Adipose tissue (tissue), 3 donors: ENCODE data around the gene STAB1. TPM values are rescaled to one million over a fixed set of nuclear protein-coding genes. Genes with fewer than 3 reads are reported as not detected.

Source experiments
- H3K27ac ChIP-seq: one replicate; pipeline ENCODE4 v1.5.1; 2013; ENCODE audit warnings: low read depth, low read length
- WGBS, 3 donors: extraction: QIAGEN DNeasy Blood & Tissue Kit; methylation state at CpG; one replicate each; pipeline ENCODE4 v1.1.7; 2013; 5-methylcytosine and 5-hydroxymethylcytosine counted together
- polyA plus RNA-seq, 3 donors: library from polyadenylated mRNA; stranded (reverse); fragments of 200-250 nt; gene quantifications; one replicate each; pipeline ENCODE4 v1.2.3, GENCODE V29; 2013
- donor health status: healthy with polysubstance abuse.
- donor health status: Bipolar disorder and iron deficiency.
- donor health status: healthy.

The STAB1 gene
- polyA plus RNA-seq, 3 donors = 22.6 to 199 (median 166) TPM

DNA sequence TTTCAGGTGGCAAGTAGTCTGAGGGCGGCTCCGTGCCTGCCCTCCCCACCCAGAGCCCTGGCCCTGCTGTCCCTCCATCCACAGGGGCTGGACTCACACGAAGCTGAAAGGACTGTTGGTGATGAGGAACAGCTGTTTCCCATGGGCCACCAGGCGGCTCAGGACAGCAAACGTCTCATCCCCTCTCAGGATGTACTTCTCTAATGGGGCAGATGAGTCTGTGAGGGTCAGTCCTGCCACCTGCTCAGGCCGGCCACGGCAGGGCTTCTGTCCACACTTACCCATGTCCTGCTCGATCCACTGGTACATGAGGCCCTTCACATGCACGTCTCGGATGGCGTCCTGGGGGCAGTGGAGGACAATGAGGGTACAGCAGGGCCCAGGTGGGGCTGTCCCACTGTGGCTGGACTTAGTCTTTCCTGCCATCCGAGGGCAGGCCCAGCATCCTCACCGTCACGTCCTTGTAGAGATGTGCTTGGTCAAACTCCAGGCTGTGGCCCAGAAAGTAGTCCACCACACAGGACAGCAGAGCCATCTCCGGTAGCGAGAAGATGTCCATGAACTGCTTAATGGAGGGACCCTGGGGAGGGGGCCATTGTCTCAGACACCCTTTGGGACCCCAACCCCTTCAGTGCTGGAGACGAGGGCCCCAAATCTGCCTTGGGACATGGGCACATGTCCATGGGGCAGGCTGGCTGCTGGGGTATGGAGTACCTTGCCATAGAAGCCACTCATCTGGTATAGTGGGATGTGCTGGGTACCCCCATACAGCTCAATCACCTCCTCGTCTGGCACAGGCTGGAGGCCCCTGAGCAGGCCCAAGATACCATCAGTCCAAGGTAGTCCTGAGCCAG lies 32.8 kb downstream of the STAB1 start:
- WGBS, 3 donors = 84 to 93% (median 84%) methylated on average over 18 of the region's 18 CpGs
- H3K27ac ChIP-seq = no peak overlapping the region

DNA sequence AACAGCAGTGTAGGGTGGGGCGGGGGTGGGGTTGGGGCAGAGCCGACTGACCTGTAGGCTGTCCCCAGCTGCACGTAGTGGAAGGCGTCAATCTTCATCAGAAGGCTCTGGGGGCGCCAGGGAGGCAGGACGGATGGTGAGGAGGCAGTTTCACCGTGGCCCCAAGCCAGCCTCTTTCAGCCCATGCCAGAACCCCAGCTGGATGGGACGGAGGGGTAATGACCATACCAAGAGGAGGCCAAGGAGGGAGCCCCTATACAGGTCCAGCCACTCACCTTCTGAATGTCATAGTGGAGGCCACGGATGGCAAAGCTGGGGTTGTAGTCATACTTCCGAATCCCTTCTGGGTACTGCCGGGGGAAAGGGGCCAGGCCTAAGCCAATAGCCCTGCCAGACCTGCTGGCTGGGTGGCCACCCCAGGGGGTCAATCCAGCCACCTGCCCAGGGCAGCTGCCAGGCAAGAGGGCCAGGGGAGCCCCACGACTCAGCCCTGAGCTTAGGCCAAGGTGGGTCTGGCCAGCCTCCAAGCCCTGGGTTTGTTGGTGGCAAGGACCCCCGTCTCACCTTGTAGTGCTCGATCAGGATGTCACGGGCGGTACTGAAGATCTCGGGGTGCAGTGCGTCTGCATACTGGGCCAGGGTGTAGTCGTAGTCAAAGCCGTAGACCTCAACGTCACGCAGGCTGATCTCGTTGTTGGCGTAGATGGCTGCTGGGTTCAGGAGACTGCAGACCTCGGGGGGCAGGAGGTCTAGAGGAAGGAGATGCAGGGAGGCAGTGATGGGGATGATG lies 33.6 kb downstream of the STAB1 start:
- H3K27ac ChIP-seq = no peak overlapping the region

DNA sequence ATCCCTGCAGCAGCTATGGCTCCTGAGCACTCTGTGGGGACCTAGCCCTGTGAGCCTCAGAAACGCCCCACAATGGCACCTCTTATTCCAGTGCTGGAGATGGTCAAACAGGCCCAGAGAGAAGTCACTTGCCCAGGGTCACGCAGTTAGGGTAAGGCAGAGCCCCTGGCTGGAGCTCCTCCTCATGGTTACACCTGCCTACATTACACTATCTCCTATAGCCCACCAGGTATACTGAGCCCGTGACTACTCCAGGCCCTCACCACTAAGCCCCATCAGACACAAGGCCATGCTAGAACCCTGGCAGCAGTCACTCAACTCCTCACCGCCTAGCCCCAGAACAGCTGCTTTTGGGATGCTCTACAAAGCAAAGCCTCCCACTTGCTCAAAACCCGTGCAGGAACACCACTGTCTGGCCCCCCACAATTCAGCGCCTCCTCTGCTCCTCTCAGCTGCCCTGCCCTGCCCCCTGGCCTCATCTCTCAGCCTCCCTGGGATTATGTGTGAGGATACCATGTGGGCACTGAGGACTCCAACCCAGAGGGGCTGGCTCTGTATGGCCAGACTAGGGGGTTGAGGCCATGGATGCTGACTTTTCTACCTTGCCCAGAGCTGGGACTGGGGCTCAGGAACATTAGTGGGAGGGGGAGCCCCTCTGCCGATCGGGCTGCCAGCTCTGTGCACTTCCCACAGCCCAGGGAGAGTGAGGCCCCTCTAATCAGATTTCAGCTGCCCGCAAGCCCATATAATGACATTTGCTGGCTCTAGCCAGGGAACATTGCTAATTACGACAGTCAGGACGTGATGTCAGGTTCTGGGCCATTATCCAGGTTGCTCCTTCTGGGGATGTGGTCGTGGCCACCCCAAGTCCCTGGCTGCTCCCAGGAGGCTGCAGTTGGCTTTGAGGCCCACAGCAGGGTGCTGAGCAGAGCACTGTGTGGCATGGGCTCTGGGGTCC lies 34.5 kb downstream of the STAB1 start:
- WGBS, 3 donors = 57 to 77% (median 63%) methylated on average over 12 of the region's 12 CpGs

More for the DNA sequence above, 33.6 kb downstream of the STAB1 start:
- 90 to 93% (median 92%) methylated on average over 24 to 25 of the region's 25 CpGs for WGBS, 3 donors

DNA sequence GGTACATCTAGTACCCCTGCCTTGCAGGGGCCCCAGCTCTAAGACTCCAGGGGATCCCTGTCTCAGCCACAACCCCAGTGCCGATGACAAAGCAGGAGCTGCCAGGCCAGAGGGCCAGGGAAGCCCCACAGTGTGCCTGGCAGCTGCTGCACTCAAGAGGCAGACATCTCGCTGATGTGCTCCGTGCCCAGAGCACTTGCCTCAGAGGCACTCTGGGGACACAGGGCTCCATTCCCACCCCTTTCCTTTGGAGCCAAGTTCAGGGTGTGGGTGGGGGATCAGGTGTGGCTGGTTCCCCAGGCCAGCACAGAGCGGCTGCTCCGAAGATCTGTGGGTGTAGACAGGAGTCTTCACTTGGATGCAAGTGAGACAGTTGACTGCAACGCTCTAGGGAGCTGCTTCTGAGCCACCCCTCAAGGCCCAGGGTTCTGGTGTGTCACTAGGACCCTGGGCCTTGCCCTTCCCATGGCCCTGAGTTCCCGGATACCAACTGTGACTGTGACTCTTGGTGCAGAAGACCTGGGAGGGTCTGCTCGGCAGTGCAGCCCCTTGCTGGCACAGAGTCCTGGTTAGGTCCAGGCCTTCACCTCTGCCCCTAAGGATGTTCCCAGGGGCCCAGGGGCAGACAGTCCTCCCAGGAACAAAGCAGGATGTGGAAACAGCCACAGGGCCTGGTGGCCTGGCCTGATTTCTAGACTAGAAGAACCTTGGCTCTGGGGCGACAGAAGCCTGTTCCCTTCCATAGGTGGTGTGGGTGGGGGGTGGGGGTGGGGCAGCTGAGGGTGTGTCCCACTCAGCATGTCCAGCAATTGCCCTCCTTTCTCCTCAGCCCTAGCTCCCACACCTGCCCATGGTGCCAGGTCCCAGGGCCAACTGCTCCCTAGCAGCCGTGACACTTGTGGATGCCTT lies 36.0 kb downstream of the STAB1 start:
- no peak overlapping the region for H3K27ac ChIP-seq
- WGBS, 3 donors = 80 to 91% (median 83%) methylated on average over 10 of the region's 10 CpGs

More for the DNA sequence above, 34.5 kb downstream of the STAB1 start:
- H3K27ac ChIP-seq = no peak overlapping the region

DNA sequence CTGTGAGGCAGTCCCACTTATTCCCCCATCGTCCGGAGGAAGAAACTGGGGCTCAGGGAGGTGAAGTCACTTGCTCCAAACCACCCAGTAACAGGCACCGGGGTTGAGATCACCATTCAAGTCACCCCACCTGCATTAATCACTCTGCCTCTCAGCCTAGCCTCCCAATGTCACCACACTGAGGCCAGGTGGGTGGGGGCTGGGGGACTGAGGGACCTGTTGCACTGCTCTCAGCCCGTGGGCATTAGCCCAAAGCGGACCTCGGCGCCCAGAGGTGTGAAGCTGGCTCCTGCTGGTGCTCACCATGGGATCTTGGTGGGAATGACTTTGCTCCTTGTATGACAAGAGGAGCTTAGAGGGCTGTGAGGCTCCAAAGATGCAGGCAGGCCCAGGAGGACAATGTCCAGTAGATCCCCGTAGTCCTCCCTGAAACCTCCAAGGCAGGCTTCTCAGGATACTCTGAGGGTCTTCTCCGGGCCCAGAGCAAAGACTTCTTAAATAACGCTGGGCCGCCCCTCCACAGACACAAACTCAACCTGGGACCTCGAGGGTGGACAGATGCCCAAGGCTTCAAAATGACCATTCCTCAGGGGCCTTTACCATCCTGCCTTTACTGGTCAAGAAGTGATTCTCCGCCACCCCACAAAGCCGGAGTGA lies 36.9 kb downstream of the STAB1 start:
- 80 to 89% (median 87%) methylated on average over 14 of the region's 14 CpGs for WGBS, 3 donors
- H3K27ac ChIP-seq = no peak overlapping the region

DNA sequence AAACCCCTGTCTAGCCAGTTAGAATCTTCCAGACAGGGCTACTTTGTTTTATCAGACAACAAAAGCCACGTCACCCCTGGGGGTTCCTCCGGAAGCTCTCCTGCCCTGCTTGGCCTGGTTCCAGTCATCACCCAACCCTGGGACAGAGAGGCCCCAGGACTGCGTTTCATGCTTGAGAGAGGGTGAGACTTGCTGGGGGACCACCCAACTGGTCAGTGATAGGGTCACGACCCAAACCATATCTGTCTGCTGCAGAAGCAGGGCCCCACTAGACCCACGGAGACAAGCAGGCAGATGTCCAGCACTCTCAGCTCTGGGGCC lies 37.3 kb downstream of the STAB1 start:
- H3K27ac ChIP-seq = no peak overlapping the region
- WGBS, 3 donors = 28 to 75% (median 34%) methylated on average over 5 of the region's 5 CpGs

DNA sequence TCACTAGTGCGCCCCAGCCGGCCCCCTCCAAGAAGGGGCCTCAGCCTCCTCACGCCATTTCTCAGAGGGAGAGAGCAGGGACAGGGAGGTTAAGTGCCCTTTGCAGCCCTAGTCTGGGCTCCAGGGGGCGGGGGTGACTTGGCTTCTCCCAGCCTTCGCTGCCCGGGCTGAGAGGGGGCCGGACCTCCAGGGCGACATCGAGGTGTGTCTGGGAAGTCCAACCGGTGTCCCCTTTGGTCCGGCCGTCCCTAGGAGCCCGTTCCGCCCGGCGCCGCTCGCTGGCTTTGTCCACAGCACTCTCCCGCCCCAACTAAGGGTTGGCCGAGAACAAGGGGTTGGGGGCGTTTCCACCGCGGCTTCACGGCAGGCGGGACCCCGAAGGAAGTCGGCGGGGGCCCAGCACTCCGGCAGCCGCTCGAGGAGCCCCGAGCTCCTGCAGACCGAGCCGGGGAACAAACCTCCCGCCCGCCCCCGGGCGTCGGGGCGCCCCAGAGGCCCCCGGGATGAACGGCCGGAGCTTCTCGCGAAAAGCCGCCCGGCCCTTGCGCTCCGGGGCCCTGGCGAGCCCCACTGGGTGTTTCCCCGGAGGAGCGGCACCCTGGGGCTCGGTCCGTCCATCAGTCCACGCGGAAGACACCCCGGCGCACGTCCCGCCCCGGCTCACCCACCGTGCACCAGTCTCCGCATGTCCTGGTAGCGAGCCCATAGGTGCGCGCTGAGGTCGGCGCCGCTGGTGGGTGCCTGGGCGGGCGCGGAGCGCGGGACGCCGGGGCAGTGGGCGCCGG lies 37.9 kb downstream of the STAB1 start:
- WGBS, 3 donors = 3 to 10% (median 3%) methylated on average over 59 to 78 of the region's 78 CpGs
- H3K27ac ChIP-seq = no peak overlapping the region

DNA sequence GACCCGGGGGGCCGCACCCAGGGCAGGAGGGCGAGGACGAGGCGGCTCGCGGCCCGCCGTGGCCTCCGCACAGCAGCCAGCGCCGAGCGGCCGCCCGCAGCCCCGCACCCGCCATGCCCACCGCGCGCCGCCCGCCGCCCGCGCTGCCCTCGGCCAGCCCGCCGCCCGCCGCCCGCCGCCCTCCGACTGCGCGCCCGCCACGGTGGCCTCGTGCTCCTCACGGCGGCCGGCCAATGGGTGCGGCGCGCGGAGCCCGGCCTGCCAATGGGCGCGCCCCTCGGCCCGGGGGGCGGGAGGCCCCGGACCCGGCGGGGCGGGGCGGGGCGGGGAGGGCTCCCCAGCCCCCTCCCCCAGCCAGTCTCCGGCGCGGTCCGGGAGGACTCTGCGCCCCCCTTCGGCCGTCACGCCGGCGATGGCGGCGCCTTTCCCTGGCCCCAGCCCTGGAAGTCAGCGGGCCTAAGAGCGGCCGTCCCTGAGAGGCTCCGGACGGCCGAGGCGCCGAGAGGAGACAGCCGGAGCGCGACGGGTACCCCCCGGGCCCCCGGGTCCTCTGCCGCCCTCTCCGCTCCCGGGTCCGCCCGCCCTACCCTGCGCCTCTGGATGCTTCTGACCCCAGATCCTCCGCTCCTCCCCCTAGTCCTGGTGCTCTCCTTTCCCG lies 38.6 kb downstream of the STAB1 start, which contains the start of gene NT5DC2:
Gene NT5DC2 (minus strand): TSS at position 235 of the 658 bp plus-strand sequence. CDS start 120 bp downstream, at position 115.
- H3K27ac ChIP-seq = no peak within 1 kb of the TSS
- WGBS, 3 donors = 2 to 7% (median 2%) methylated on average over 13 to 89 of the region's 91 CpGs

DNA sequence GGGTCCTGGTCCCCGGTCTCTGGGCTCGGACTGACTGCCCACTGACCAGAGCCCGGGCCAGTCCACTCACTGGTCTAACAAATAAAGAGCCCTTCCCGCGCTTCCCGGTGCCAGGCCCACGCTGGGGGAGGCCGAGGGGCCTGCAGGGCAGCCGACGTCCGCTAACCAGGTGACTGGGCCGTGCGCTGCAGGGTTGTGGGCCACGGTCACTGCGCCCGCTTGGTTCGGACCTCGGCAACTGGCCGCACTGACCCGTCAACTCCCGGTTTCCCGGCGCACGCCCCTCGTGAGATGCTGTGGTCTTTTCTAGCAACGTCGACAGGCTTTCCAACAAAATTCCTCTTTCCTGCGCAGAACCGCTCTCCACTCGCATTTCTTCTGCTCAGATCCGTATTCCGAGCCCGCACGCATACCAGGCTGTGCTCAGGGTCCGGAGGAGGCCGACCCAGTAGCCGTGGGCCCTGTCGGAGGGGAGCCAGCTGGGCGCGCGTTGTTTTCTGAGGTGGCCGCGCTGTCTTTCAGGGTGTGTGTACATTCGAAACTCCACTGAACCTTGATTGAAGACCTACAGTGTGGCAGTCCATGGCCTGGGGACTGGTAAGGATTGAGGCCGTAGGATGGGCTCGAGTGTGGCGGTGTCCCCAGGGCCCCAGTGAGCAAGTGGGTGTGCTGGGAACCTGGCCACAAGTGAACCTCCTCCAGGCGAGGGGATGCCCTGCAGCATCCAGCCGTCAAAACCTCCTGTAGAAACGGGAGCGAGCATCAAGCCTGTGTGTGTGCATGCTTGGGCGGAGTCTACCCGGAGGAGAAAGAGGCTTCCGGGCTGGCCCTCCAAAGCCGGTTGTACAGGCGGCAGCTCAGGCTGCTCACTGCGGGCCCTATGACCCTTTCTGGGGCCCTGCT lies 39.4 kb downstream of the STAB1 start:
- whole genome bisulfite sequencing, 3 donors = 60 to 67% (median 67%) methylated on average over 54 to 57 of the region's 57 CpGs
- H3K27ac ChIP-seq = no peak overlapping the region

DNA sequence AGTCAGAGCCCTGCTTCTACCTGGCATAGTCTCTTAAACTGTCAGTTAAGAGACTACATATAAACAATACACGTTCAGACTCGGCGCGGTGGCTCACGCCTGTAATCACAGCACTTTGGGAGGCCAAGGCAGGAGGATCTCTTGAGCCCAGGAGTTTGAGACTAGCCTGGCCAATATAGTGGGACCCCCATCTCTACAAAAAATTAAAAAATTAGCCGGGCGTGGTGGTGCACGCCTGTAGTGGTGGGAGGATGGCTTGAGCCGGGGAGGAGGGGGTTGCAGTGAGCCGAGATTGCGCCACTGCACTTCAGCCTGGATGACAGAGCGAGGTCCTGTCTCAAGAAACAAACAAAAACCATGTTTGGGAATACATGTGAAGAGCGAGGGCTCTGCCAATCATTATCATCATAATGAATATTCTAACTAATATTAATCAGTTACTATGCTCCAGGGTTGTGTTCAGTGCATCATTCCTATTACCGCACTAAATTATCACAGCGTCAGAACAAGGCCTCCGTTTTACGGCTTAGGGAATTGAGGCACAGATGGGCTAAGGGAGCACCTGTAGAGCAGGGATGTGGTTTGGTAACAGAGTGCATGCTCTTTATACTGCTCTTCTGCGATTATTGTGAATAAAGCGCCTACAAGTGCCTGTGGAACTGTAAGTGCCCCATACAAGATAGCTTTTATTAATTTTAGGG lies 40.4 kb downstream of the STAB1 start:
- WGBS, 3 donors = 90 to 92% (median 91%) methylated on average over 19 of the region's 19 CpGs
- no peak overlapping the region for H3K27ac ChIP-seq

DNA sequence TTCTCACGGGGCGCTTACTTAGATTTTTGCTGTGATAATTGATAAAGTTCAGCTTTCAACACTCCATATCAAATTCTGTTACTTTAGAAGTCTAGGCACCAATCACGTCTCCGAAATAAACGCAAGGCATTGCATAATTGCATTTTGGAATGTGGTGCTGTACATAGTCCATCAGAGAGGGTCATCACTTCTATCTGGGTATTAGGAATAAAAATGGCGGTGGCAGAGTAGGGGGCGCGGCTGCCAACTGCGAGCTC lies 40.9 kb downstream of the STAB1 start:
- 10 to 15% (median 12%) methylated on average over 9 of the region's 9 CpGs for WGBS, 3 donors
- H3K27ac ChIP-seq = no peak overlapping the region

DNA sequence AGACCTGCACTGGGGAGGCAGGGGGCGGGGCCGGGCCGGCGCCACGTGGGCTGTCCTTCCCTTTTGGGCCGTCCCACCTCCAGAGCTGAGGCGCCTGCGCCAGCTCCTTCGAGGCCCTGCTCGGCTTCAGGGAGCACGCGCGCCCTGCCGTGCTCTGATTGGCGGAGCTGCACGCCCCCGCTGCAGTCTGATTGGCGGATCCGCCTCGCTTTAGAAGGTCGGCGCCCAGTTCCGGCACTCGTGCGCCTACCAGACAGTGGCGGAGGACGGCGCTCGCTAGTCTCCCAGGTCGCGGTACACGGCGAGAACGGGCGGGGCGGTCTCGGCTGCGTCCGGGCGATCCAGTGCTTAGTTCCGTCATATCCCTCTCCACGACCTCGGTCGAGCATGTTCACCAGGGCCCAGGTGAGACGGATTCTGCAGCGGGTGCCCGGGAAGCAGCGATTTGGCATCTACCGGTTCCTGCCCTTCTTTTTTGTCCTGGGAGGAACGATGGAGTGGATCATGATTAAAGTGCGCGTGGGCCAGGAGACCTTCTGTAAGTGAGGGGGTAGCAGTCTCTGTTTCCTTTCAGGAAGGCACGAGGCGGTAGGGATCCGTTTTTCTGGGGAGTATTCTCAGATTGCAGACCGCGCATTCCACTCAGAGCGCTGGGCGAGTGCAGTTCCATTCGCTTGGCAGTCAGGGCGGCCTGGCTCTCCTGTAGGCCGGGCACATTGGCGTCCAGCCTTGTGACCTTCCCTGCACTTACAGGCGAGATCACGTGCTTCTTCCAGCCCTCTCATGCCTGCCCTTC lies 41.4 kb downstream of the STAB1 start, which contains the start of gene UQCC5:
Gene UQCC5 (plus strand): TSS at position 237 of the 796 bp plus-strand sequence. CDS start 151 bp downstream, at position 388.
- H3K27ac ChIP-seq = peak within 1 kb of the TSS; percentile 0
- WGBS, 3 donors = 0% methylated on average over 62 to 65 of the region's 65 CpGs

DNA sequence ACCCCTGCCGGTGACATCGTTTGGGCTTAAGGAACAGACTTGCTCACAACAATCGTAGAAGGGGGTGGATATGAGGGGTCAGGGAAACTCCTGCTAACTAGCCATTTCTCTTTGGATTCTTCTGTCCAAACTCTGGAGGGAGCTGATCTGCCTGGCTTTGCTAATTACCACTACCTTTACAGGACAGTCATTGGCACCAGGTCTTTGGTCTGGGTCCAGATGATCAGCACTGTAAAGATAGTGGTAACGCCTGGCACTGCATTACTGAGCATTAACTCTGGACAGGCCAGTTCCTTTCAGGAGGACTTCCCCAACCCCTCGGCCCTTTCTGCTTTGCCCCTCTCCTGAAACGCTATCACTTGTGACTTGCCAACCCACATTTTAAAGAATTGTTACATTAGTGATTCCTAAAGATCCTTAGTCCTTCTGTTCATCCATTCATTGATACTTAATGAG lies 42.1 kb downstream of the STAB1 start:
- H3K27ac ChIP-seq = peak overlapping the region; percentile 0
- 1 to 4% (median 2%) methylated on average over 6 of the region's 6 CpGs for WGBS, 3 donors
